Measurements from ENCODE around the gene MAGOH.

DNA sequence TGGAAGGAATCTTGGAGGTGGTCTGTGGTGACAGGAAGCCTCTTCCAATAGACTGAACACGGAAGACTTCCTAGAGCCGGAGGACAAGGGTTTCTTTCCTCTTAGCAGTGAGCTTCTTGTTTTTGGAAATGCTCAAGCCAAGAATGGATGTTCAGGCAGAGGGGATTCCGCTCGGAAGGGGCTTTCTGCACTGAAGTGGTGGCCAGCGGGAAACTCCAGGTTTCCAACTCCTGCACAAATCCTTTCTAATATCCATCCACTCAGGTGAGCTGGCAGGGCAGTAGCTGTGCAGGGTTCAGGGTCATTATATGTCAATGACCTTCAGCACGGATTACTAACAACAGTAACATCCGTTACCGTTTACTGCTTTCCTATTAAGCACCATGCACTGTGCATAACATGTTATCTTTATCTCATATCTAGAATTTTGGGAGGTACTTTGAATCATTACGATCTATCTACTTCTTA, 42.3 kb downstream of the MAGOH start:
- TF ChIP-seq BMI1 (IDR thresholded peaks at IDR 0.05; ENCODE audit: borderline replicate concordance) (no peak), NFYB (IDR thresholded peaks at IDR 0.05; ENCODE audit: insufficient read depth, low read depth, low read length) (no peak), FOXM1 (IDR thresholded peaks at IDR 0.05; ENCODE audit: low read depth, low read length) (no peak), RAD21 (IDR thresholded peaks at IDR 0.05; ENCODE audit: insufficient read depth, low read depth, low read length) (no peak), POLR2AphosphoS2 (IDR thresholded peaks at IDR 0.05; ENCODE audit: low read depth, low read length) (no peak), POLR2A (IDR thresholded peaks at IDR 0.05; ENCODE audit: low read depth, low read length) (no peak), POLR2AphosphoS5 (IDR thresholded peaks at IDR 0.05; ENCODE audit: low read length) (no peak), CHD1 (IDR thresholded peaks at IDR 0.05; ENCODE audit: low read depth, low read length) (no peak)
- TF ChIP-seq, protein P1, sequence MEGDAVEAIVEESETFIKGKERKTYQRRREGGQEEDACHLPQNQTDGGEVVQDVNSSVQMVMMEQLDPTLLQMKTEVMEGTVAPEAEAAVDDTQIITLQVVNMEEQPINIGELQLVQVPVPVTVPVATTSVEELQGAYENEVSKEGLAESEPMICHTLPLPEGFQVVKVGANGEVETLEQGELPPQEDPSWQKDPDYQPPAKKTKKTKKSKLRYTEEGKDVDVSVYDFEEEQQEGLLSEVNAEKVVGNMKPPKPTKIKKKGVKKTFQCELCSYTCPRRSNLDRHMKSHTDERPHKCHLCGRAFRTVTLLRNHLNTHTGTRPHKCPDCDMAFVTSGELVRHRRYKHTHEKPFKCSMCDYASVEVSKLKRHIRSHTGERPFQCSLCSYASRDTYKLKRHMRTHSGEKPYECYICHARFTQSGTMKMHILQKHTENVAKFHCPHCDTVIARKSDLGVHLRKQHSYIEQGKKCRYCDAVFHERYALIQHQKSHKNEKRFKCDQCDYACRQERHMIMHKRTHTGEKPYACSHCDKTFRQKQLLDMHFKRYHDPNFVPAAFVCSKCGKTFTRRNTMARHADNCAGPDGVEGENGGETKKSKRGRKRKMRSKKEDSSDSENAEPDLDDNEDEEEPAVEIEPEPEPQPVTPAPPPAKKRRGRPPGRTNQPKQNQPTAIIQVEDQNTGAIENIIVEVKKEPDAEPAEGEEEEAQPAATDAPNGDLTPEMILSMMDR (IDR thresholded peaks at IDR 0.05 in 2 of 3, conservative IDR thresholded peaks at IDR 0.05 in 1 of 3; ENCODE audit: control insufficient read depth in 2 of 3, extremely low read depth in 1 of 3, insufficient read depth in 1 of 3, low read depth in 3 of 3, low read length in 3 of 3) = no peak
- TF ChIP-seq, protein P2, sequence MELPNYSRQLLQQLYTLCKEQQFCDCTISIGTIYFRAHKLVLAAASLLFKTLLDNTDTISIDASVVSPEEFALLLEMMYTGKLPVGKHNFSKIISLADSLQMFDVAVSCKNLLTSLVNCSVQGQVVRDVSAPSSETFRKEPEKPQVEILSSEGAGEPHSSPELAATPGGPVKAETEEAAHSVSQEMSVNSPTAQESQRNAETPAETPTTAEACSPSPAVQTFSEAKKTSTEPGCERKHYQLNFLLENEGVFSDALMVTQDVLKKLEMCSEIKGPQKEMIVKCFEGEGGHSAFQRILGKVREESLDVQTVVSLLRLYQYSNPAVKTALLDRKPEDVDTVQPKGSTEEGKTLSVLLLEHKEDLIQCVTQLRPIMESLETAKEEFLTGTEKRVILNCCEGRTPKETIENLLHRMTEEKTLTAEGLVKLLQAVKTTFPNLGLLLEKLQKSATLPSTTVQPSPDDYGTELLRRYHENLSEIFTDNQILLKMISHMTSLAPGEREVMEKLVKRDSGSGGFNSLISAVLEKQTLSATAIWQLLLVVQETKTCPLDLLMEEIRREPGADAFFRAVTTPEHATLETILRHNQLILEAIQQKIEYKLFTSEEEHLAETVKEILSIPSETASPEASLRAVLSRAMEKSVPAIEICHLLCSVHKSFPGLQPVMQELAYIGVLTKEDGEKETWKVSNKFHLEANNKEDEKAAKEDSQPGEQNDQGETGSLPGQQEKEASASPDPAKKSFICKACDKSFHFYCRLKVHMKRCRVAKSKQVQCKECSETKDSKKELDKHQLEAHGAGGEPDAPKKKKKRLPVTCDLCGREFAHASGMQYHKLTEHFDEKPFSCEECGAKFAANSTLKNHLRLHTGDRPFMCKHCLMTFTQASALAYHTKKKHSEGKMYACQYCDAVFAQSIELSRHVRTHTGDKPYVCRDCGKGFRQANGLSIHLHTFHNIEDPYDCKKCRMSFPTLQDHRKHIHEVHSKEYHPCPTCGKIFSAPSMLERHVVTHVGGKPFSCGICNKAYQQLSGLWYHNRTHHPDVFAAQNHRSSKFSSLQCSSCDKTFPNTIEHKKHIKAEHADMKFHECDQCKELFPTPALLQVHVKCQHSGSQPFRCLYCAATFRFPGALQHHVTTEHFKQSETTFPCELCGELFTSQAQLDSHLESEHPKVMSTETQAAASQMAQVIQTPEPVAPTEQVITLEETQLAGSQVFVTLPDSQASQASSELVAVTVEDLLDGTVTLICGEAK (IDR thresholded peaks at IDR 0.05; ENCODE audit: borderline replicate concordance) = no peak
- TF ChIP-seq, protein P3, sequence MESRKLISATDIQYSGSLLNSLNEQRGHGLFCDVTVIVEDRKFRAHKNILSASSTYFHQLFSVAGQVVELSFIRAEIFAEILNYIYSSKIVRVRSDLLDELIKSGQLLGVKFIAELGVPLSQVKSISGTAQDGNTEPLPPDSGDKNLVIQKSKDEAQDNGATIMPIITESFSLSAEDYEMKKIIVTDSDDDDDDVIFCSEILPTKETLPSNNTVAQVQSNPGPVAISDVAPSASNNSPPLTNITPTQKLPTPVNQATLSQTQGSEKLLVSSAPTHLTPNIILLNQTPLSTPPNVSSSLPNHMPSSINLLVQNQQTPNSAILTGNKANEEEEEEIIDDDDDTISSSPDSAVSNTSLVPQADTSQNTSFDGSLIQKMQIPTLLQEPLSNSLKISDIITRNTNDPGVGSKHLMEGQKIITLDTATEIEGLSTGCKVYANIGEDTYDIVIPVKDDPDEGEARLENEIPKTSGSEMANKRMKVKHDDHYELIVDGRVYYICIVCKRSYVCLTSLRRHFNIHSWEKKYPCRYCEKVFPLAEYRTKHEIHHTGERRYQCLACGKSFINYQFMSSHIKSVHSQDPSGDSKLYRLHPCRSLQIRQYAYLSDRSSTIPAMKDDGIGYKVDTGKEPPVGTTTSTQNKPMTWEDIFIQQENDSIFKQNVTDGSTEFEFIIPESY (IDR thresholded peaks at IDR 0.05) = no peak

Data from GM12878 (cell line).